Stimulated activated naive B cell treated with anti-CD40 and anti-IgM and Interleukin-4, amounts not matched to agents 10 μg/mL and 1 μg/mL and 100 μg/mL, for 72 hours (primary cell): Measurements from ENCODE around the gene NCK2.
"Not testable (repeated sequence)": the region's sequence is repeated elsewhere in the genome, so short reads cannot be mapped to it uniquely, and the experiment has no call there.

Experiments
- ATAC-seq, 2 donors: fragments of 150-1000 bp; cut with Tn5 transposase; replicated peaks; 2 replicates each; pipeline ENCODE4 v1.10.0; 2021; ENCODE audit warnings: moderate library complexity in 1 of 2
- DNase-seq: peaks from one replicate; pipeline ENCODE4 v3.0.0; 2021
- H3K27ac Mint-ChIP-seq: one replicate; pipeline ENCODE4 v1.8.0; 2022; ENCODE audit warnings: mild to moderate bottlenecking, mixed read lengths
- H3K27me3 Mint-ChIP-seq, 2 donors: one replicate each; pipeline ENCODE4 v1.8.0; 2022; ENCODE audit warnings: mixed read lengths in 2 of 2
- H3K36me3 Mint-ChIP-seq, 2 donors: one replicate each; pipeline ENCODE4 v1.8.0; 2022; ENCODE audit warnings: mixed read lengths in 2 of 2, mild to moderate bottlenecking in 1 of 2
- H3K4me1 Mint-ChIP-seq, 2 donors: one replicate each; pipeline ENCODE4 v1.8.0; 2022; ENCODE audit warnings: mixed read lengths in 2 of 2, mild to moderate bottlenecking in 1 of 2
- H3K4me3 Mint-ChIP-seq, 2 donors: one replicate each; pipeline ENCODE4 v1.8.0; 2022; ENCODE audit warnings: mild to moderate bottlenecking in 2 of 2, mixed read lengths in 2 of 2, moderate library complexity in 1 of 2
- H3K9me3 Mint-ChIP-seq, 2 donors: one replicate each; pipeline ENCODE4 v1.8.0; 2022; ENCODE audit warnings: mixed read lengths in 2 of 2, mild to moderate bottlenecking in 1 of 2

NCK2 gene

DNA sequence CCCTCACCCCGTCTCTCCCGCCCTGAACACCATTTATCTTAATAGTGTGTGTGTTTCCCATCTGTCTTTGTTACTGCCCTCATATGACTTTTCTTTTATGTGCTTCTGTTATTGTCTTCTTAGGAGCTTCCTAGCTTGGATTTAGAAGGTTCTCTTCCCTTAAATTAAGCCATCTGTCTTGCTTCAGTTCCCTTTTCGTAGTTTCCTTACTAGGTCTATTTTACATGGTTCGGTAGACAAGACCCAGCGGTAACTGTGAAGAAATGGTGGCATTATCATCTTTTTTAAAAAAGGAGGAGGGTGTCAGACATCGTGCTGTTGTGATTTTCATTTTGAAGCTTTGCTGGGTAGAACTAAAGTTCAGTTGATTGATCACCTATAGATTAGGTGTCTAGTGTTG, 10.3 kb downstream of the NCK2 start:
- peaks cover 35 to 69% of the 10 kb centered on the region in 2 donors for H3K36me3 Mint-ChIP-seq
- peaks cover 76 to 92% of the 10 kb centered on the region in 2 donors for H3K4me1 Mint-ChIP-seq
- H3K9me3 Mint-ChIP-seq = peaks cover 0 to 1% of the 10 kb centered on the region in 2 donors
- H3K27ac Mint-ChIP-seq = peak overlapping the region; percentile 85
- peak overlapping the region; percentile 73 to 79 for H3K4me3 Mint-ChIP-seq
- ATAC-seq (peak; percentile 31 to 45), DNase-seq (no peak)
- H3K27me3 Mint-ChIP-seq = no peaks in the 10 kb centered on the region

DNA sequence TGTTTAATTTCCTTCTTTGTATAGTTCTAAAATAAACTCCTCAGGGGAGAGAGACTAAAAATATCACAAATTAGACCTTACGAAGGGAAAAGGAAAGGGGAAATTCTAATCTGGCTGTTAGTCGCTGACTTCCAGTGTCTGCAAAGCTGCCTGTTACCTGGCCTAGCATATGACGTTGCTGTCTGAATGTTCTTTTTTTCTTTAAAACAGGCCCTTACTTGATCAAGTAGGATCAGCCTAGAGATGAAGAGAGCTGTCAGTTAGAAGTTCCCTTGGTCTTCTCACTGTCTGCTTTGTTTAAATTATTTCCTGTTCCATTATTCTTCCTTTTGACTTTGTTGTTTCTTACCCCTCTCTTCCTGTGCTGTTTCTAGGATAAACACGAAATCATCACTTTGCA, 11.2 kb downstream of the NCK2 start:
- Mint-ChIP-seq H3K36me3 (peaks cover 34 to 68% of the 10 kb centered on the region in 2 donors), H3K27me3 (no peaks in the 10 kb centered on the region), H3K4me1 (peaks cover 76 to 92% of the 10 kb centered on the region in 2 donors), H3K9me3 (no peaks in the 10 kb centered on the region), H3K27ac (peak overlapping the region; percentile 85), H3K4me3 (peak overlapping the region; percentile 73 to 79)
- DNase-seq (no peak), ATAC-seq (no peak)

DNA sequence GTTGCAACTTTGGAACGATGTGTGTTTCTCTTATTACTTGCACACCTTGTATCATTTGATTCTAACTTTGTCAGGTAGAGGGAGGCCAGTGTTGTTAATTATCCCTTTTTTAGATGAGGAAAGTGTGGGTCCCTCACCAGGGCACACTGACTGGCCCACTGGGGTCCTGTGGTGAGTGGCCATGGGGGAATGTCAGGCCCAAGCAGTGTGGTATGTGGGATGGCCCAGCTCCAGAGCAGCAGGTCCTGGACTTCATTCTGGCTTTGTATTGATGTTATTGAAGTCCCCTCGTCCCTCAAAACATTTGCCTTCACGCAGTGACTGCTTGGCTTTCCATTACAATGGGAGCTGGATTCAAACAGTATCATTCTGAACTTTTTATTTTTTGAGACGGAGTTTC, 11.7 kb downstream of the NCK2 start:
- no peaks in the 10 kb centered on the region for H3K9me3 Mint-ChIP-seq
- H3K4me3 Mint-ChIP-seq = peak overlapping the region; percentile 78 to 79
- no peaks in the 10 kb centered on the region for H3K27me3 Mint-ChIP-seq
- H3K27ac Mint-ChIP-seq = peak overlapping the region; percentile 90
- peaks cover 31 to 66% of the 10 kb centered on the region in 2 donors for H3K36me3 Mint-ChIP-seq
- H3K4me1 Mint-ChIP-seq = peaks cover 75 to 92% of the 10 kb centered on the region in 2 donors
- ATAC-seq = no peak
- no peak for DNase-seq

DNA sequence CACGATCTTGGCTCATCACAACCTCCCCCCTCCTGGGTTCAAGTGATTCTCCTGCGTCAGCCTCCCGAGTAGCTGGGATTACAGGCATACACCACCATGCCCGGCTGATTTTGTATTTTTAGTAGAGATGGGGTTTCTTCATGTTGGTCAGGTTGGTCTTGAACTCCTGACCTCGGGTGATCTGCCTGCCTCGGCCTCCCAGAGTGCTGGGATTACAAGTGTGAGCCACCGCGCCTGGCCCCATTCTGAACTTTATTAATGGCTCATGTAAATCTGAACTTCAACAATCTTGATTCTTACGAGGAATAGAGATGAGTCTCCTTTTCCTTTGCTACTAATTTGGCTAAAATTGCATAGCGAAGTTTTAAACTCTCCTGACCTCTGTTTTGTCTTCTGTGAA, 12.2 kb downstream of the NCK2 start:
- Mint-ChIP-seq H3K4me1 (peaks cover 72 to 93% of the 10 kb centered on the region in 2 donors), H3K36me3 (peaks cover 28 to 64% of the 10 kb centered on the region in 2 donors), H3K27ac (peak overlapping the region; percentile 90), H3K4me3 (peak overlapping the region; percentile 78 to 79)
- DNase-seq, H3K27me3 Mint-ChIP-seq, H3K9me3 Mint-ChIP-seq: not testable (repeated sequence)
- ATAC-seq = peak; percentile 35 to 59

DNA sequence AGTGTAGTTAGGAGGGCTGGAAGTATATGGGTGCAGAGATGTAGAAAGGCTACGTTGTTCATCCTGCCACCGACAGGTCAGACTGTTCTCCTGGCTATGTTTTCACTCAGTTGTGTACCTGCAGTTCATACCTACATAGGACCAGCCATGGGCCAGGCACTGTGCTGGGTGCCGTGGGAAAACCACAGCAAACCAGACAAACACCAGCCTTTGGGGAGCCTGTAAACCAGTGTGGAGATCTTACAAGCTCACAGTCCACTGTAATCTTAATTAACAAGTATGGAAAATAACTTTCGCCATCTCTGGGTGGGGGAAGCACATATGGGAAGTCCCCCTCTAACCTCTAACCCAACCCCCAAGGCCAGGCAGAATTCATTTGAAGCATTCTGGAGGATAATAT, 12.7 kb downstream of the NCK2 start:
- peaks cover 28 to 64% of the 10 kb centered on the region in 2 donors for H3K36me3 Mint-ChIP-seq
- H3K27ac Mint-ChIP-seq = peak overlapping the region; percentile 90
- H3K4me3 Mint-ChIP-seq = peak overlapping the region; percentile 78 to 79
- DNase-seq (no peak), ATAC-seq (peak; percentile 69 to 70)
- H3K9me3 Mint-ChIP-seq = no peaks in the 10 kb centered on the region
- H3K4me1 Mint-ChIP-seq = peaks cover 74 to 98% of the 10 kb centered on the region in 2 donors
- no peaks in the 10 kb centered on the region for H3K27me3 Mint-ChIP-seq

DNA sequence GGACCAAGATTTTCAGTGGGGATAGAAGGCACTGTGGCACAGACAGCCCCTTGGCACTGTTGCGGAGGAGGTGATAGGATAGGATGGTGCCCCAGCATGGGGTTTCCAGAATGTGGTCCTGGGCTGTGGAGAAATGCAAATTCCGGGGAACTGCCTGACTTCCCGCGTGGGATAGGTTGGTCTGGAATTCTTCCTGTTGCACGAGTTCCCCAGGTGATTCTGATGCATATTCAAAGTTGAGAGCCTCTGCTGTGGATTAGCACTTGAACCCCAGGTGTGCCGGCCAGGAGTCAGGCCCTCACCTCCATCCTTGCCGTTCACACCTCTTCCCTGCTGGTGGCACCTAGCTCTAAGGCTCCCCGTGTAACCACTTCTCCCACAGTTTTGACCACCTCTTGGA, 15.5 kb downstream of the NCK2 start:
- Mint-ChIP-seq H3K27ac (peak overlapping the region; percentile 90), H3K4me3 (peak overlapping the region in 1 of 2 donors; percentile 48), H3K9me3 (no peaks in the 10 kb centered on the region)

DNA sequence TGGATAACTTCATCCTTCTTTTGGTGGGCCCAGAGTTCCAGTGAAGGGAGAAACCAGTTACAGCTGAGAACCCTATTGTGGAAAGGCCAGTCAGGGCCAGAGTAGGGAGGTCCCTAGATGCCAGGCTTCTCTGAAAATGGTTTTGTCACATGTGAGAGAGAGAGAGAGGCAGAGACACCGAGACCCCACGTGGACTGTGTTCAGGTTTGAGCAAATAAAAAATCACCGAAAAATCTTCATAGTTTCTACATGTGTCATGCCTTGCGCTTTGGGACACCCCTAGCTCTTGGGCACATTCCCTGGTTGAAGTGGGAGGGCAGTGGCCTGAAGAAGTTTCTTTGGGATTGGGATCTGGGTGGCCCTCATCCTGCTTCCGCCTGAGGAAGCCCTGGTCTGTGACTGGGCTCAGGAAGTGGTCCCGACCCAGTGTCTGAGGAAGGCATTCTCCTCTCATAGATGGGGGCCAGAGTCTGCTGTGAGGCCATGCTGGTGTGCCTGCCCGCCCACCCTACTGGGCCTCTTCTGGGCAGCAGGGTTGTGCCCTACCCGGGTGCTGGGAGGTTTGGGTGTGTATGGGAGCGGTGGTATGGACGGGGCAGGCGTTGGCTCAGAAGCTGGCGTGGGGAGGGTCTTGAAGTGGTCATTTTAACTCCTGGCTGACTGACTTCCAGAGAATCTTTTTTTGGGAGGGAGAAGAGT, 16.1 kb downstream of the NCK2 start:
- DNase-seq (no peak), ATAC-seq (no peak)

More for the DNA sequence above, 15.5 kb downstream of the NCK2 start:
- no peak for DNase-seq
- Mint-ChIP-seq H3K27me3 (no peaks in the 10 kb centered on the region), H3K36me3 (peaks cover 14 to 49% of the 10 kb centered on the region in 2 donors), H3K4me1 (peaks cover 60 to 89% of the 10 kb centered on the region in 2 donors)
- ATAC-seq = no peak

DNA sequence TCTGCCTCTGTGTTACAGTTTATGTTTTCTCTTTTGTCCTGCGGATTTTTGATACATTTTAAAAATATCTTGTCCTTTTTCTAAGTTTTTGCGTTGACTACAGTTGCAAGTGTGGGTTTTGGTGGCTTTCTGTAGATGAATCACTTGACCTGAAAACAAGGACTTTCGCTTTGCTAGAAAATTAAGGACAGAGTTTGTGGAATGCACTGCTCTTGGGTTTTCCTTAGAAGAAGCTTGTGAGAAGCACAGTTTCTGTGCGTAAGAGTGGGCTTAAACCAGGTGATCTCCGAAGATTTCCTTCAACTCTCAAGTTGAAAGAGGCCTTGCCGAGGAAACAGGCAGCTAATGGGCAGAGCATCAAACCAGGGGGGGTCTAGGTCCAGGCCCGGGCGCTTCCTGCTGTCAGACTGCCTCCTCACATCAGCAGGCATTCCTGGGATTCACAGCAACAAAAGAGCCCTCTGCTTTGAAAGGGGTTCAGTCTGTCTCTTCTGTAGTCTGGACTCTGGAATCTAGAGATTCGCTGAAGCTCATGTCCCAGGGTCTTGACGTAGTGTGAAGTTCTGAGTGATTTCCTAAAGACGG, 17.3 kb downstream of the NCK2 start:
- no peaks in the 10 kb centered on the region for H3K27me3 Mint-ChIP-seq
- H3K9me3 Mint-ChIP-seq = no peaks in the 10 kb centered on the region
- H3K4me3 Mint-ChIP-seq = peak overlapping the region in 1 of 2 donors; percentile 13
- DNase-seq = no peak
- ATAC-seq = no peak
- H3K4me1 Mint-ChIP-seq = peaks cover 57 to 89% of the 10 kb centered on the region in 2 donors
- H3K36me3 Mint-ChIP-seq = peaks cover 28 to 55% of the 10 kb centered on the region in 2 donors
- H3K27ac Mint-ChIP-seq = peak overlapping the region; percentile 90

More for the DNA sequence above, 16.1 kb downstream of the NCK2 start:
- no peaks in the 10 kb centered on the region for H3K27me3 Mint-ChIP-seq
- peak overlapping the region; percentile 90 for H3K27ac Mint-ChIP-seq
- peaks cover 15 to 52% of the 10 kb centered on the region in 2 donors for H3K36me3 Mint-ChIP-seq
- H3K4me3 Mint-ChIP-seq = peak overlapping the region; percentile 34 to 48
- peaks cover 58 to 89% of the 10 kb centered on the region in 2 donors for H3K4me1 Mint-ChIP-seq
- H3K9me3 Mint-ChIP-seq = no peaks in the 10 kb centered on the region

DNA sequence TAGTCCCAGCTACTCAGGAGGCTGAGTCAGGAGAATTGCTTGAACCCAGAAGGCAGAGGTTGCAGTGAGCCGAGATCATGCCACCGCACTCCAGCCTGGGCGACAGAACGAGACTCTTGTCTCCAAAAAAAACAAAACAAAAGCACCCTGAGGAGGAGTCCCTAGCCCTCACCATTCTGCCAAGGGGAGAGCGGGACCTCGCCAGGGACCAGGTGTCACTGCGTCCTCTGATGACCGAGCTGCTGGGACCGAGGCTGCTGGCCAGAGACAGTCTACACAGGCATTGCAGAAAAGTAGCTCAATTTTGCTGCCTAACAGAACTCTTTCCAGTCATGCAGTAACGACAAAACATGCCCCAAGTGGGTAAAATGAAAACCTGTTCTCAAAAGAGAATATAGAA, 18.4 kb downstream of the NCK2 start:
- H3K36me3 Mint-ChIP-seq = peaks cover 37 to 60% of the 10 kb centered on the region in 2 donors
- DNase-seq (no peak), ATAC-seq (no peak)
- H3K27ac Mint-ChIP-seq = no peak overlapping the region
- peaks cover 57 to 89% of the 10 kb centered on the region in 2 donors for H3K4me1 Mint-ChIP-seq
- no peaks in the 10 kb centered on the region for H3K9me3 Mint-ChIP-seq
- no peaks in the 10 kb centered on the region for H3K27me3 Mint-ChIP-seq
- H3K4me3 Mint-ChIP-seq = no peak overlapping the region

DNA sequence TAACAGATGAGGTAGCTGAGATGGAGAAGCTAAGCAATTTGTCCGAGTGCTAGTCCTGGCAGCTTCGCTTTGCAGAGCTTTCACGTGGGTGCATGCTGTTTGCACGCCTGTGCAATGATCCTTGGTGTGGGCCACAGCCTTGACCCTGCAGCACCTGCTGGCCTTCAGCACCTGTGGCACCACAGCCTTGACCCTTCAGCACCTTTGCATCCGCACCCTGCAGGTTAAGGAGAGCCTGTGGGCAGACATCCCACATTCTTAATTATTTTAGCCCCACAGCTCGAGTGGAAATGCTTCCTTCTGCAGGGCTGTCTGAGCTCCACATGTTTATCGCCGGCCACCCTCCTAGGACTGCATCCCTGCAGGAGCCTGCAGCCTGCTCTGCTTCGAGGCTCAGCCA, 19.3 kb downstream of the NCK2 start:
- Mint-ChIP-seq H3K4me1 (peaks cover 65 to 89% of the 10 kb centered on the region in 2 donors), H3K36me3 (peaks cover 46 to 67% of the 10 kb centered on the region in 2 donors), H3K4me3 (no peak overlapping the region), H3K27ac (peak overlapping the region; percentile 31), H3K9me3 (no peaks in the 10 kb centered on the region), H3K27me3 (no peaks in the 10 kb centered on the region)
- ATAC-seq (no peak), DNase-seq (no peak)

DNA sequence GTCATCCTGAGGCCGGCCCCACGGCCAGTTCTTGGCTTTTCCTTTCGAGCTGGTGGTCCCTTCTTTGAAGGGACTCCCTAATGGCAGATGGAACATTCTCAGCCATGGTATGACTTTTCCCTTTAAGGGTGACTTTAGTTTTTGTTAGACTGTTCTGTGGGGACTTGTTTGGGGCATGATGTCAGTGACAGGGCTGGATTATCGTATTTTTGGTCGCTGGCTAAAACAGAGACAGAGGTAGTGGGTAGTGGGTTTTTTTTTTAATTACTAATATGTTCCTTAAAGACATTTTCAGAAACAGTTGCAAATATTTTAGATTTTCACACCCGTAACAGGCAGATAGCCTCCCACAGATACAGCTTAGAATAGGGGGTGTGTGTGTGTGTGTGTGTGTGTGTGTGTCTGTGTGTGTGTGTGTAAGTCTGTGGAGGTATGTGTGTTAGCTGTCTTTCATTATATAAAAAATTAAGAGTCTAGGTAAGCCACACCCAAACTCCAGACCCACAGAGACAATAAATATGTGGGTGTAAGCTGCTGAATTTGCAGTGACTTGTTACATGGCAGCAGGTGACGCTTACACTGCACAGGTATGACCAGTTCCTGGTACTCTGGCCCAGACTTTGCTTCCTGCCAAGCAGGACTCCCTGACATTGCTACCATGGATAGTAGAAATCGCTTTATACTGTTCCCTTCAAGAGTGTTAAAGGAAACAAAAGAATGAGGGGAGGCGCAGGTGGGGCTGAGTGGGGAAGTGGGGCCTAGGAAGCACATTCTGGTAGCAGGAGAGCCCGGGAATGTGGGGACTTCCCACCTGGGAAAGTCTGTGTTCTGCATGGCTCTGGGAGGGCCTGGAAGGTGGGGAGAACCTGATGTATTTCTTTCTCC, 20.9 kb downstream of the NCK2 start:
- Mint-ChIP-seq H3K27me3 (no peaks in the 10 kb centered on the region), H3K4me3 (peak overlapping the region in 1 of 2 donors; percentile 32), H3K36me3 (peaks cover 44 to 58% of the 10 kb centered on the region in 2 donors), H3K27ac (peak overlapping the region; percentile 95), H3K9me3 (no peaks in the 10 kb centered on the region), H3K4me1 (peaks cover 62 to 89% of the 10 kb centered on the region in 2 donors)
- no peak for DNase-seq
- ATAC-seq = no peak

DNA sequence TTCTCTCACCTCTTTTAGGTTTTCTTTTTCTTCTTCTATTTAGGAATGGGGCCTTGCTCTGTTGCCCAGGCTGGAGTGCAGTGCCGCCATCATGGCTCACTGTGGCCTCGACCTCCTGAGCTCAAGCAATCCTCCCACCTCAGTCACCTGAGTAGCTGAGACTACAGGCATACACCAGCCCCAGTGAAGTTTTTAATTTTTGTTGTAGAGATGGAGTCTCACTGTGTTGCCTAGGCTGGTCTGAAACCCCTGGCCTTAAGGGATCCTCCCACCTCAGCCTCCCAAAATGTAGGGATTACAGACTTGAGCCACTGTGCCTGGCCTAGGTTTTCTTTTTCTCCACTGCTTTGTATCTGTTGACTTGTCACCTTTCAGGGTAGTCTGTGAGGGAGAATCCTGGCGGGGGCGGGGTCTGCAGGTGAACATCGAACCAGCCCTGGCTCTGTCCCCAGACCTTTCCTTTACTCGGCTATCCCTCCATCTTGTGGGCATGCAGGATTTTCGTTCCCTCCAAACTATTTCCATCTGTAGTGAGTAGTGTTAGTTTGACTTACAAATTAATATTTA, 21.7 kb downstream of the NCK2 start:
- no peaks in the 10 kb centered on the region for H3K9me3 Mint-ChIP-seq
- no peaks in the 10 kb centered on the region for H3K27me3 Mint-ChIP-seq
- DNase-seq = no peak
- no peak overlapping the region for H3K4me3 Mint-ChIP-seq
- H3K4me1 Mint-ChIP-seq = peaks cover 55 to 89% of the 10 kb centered on the region in 2 donors
- ATAC-seq = no peak
- H3K36me3 Mint-ChIP-seq = peaks cover 39 to 56% of the 10 kb centered on the region in 2 donors
- H3K27ac Mint-ChIP-seq = peak overlapping the region; percentile 85

DNA sequence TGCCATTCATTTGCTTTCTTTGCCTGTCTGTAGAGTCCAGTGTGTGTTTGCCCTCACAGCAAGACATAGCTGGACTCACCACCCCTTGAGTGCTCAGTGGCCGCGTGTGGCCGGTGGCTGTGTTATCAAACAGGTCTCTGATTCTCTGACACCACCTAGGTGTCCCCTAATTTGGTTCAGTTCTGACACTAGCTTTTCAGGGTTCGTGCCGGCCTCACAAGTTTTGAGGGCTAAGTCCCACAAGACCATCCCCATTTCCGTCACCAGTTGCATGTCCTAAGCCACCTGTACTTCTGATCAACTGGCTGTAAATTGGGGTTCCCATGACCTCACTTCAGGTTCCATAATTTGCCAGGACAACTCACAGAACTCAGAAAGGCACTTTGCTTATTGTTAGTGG, 23.5 kb downstream of the NCK2 start:
- Mint-ChIP-seq H3K27ac (peak overlapping the region; percentile 90), H3K27me3 (no peaks in the 10 kb centered on the region), H3K4me1 (peaks cover 65 to 97% of the 10 kb centered on the region in 2 donors), H3K36me3 (peaks cover 52 to 71% of the 10 kb centered on the region in 2 donors), H3K4me3 (no peak overlapping the region), H3K9me3 (peaks cover 0 to under 1% of the 10 kb centered on the region in 2 donors)
- DNase-seq = no peak
- ATAC-seq = no peak

DNA sequence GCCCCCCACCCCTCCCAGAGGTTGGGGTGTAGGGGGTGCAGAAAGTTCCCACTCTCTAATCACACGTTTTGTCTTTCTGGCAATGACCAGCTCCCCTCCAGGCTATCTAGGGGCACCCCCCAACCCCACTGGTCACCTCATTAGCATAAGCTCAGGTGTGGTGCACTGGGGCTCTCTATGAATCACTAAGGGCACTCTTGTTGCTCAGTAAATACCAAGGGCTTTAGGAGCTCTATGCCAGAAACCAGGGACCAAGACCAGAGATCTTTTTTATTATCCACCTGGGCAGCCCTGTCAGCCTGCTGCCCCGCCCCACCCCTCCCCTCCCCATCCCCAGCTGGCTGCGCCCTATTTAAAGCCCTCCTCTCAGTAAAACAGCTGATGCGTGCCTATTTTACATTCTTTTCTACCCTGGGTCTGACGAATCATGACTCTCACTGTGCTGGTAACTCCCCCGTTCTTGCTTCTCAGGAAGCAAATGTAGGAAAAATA, 24.3 kb downstream of the NCK2 start:
- peak; percentile 87 for ATAC-seq
- Mint-ChIP-seq H3K4me1 (peaks cover 70 to 99% of the 10 kb centered on the region in 2 donors), H3K4me3 (peak overlapping the region; percentile 25 to 47), H3K27me3 (no peaks in the 10 kb centered on the region), H3K27ac (peak overlapping the region; percentile 90), H3K9me3 (peaks cover 0 to 2% of the 10 kb centered on the region in 2 donors), H3K36me3 (peaks cover 58 to 78% of the 10 kb centered on the region in 2 donors)
- peak; percentile 25 for DNase-seq
